Liver (tissue), 9 donors: ENCODE measurements around the gene STOML2. TPM values are rescaled to one million over a fixed set of nuclear protein-coding genes. Genes with fewer than 3 reads are reported as not detected.
A peak's percentile ranks its signal among the peaks of the same experiment; 100 is the strongest.

Source experiments
- DNase-seq: peaks from one replicate; pipeline ENCODE4 v3.0.0-alpha.2; 2017; ENCODE audit warnings: low spot score
- H3K27ac ChIP-seq, 2 donors: one replicate each; pipeline ENCODE4 v1.7.0; 2013; ENCODE audit warnings: inconsistent platforms in 2 of 2, low read length in 2 of 2, control low read depth in 1 of 2, low read depth in 1 of 2, mild to moderate bottlenecking in 1 of 2
- H3K27me3 ChIP-seq, 4 donors: one replicate each; pipeline versions ENCODE4 v1.6.1 to v1.7.0; 2013; ENCODE audit warnings: low read length in 3 of 4, inconsistent platforms in 1 of 4, mild to moderate bottlenecking in 1 of 4, moderate library complexity in 1 of 4; ENCODE audit not compliant: control insufficient read depth in 4 of 4, insufficient read depth in 4 of 4
- H3K36me3 ChIP-seq, 4 donors: one replicate each; pipeline versions ENCODE4 v1.6.1 to v1.7.0; 2013; ENCODE audit warnings: low read length in 3 of 4, mild to moderate bottlenecking in 3 of 4, low read depth in 1 of 4, moderate library complexity in 1 of 4; ENCODE audit not compliant: control insufficient read depth in 4 of 4, insufficient read depth in 3 of 4
- H3K4me1 ChIP-seq, 4 donors: one replicate each; pipeline versions ENCODE4 v1.6.1 to v1.7.0; 2013; ENCODE audit warnings: low read length in 3 of 4, mild to moderate bottlenecking in 3 of 4, moderate library complexity in 1 of 4; ENCODE audit not compliant: control insufficient read depth in 4 of 4, insufficient read depth in 4 of 4
- H3K4me3 ChIP-seq, 3 donors: one replicate each; pipeline versions ENCODE4 v1.6.1 to v1.7.0; 2013; ENCODE audit warnings: low read length in 3 of 3, control low read depth in 1 of 3, low read depth in 1 of 3, mild to moderate bottlenecking in 1 of 3
- H3K9ac ChIP-seq, 2 donors: one replicate each; pipeline ENCODE4 v1.7.0; 2013; ENCODE audit warnings: low read length in 2 of 2, mild to moderate bottlenecking in 2 of 2, moderate library complexity in 2 of 2, control low read depth in 1 of 2, low read depth in 1 of 2
- H3K9me3 ChIP-seq, 4 donors: one replicate each; pipeline versions ENCODE4 v1.6.1 to v1.7.0; 2013; ENCODE audit warnings: low read length in 3 of 4; ENCODE audit not compliant: control insufficient read depth in 4 of 4
- CTCF ChIP-seq: fragments of 150-350 bp; IDR thresholded peaks from 2 replicates; pipeline ENCODE4 v1.5.1; 2017; ENCODE audit warnings: improper control_type of control experiment, low read depth, low read length; ENCODE audit not compliant: missing input control
- EGR1 ChIP-seq, 2 donors: IDR thresholded peaks; 2 replicates each; pipeline ENCODE4 v1.6.1; 2016 to 2018; ENCODE audit warnings: antibody characterized with exemption in 2 of 2, low read depth in 2 of 2
- FOXA1 ChIP-seq: IDR thresholded peaks from 2 replicates; pipeline ENCODE4 v1.6.1; 2016; ENCODE audit warnings: antibody characterized with exemption
- FOXA2 ChIP-seq: IDR thresholded peaks from 2 replicates; pipeline ENCODE4 v1.6.1; 2016; ENCODE audit warnings: antibody characterized with exemption
- GABPA ChIP-seq, 2 donors: IDR thresholded peaks in 1 of 2; conservative IDR thresholded peaks in 1 of 2; 2 replicates each; pipeline ENCODE4 v1.6.1; 2016; ENCODE audit warnings: antibody characterized with exemption in 2 of 2, mild to moderate bottlenecking in 1 of 2, moderate library complexity in 1 of 2
- HNF4A ChIP-seq, 2 donors: conservative IDR thresholded peaks; 2 replicates each; pipeline ENCODE4 v1.6.1; 2016; ENCODE audit warnings: antibody characterized with exemption in 2 of 2, mild to moderate bottlenecking in 2 of 2
- JUND ChIP-seq, 2 donors: IDR thresholded peaks; 2 replicates each; pipeline ENCODE4 v1.6.1; 2016; ENCODE audit warnings: antibody characterized with exemption in 2 of 2
- MAX ChIP-seq: IDR thresholded peaks from 2 replicates; pipeline ENCODE4 v1.6.1; 2016; ENCODE audit warnings: antibody characterized with exemption
- NR2F2 ChIP-seq: IDR thresholded peaks from 2 replicates; pipeline ENCODE4 v1.6.1; 2016; ENCODE audit warnings: antibody characterized with exemption
- RAD21 ChIP-seq, 2 donors: IDR thresholded peaks; 2 replicates each; pipeline ENCODE4 v1.6.1; 2016; ENCODE audit warnings: antibody characterized with exemption in 2 of 2, mild to moderate bottlenecking in 2 of 2
- RXRA ChIP-seq, 2 donors: IDR thresholded peaks; 2 replicates each; pipeline ENCODE4 v1.6.1; 2017 to 2018; ENCODE audit warnings: antibody characterized with exemption in 2 of 2, mild to moderate bottlenecking in 1 of 2
- SP1 ChIP-seq: IDR thresholded peaks from 2 replicates; pipeline ENCODE4 v1.6.1; 2018; ENCODE audit warnings: antibody characterized with exemption, mild to moderate bottlenecking
- TAF1 ChIP-seq: conservative IDR thresholded peaks from 2 replicates; pipeline ENCODE4 v1.6.1; 2016; ENCODE audit warnings: antibody characterized with exemption, mild to moderate bottlenecking
- WGBS: extraction: QIAGEN DNeasy Blood & Tissue Kit; methylation state at CpG from one replicate; pipeline ENCODE4 v1.1.7; 2013; 5-methylcytosine and 5-hydroxymethylcytosine counted together
- polyA plus RNA-seq, 2 donors: library from polyadenylated mRNA; stranded (reverse) in 1 of 2; unstranded in 1 of 2; fragments of 200-250 nt in 1 of 2; fragments of >200 nt in 1 of 2; fragmentation: Nextera tagmentation in 1 of 2; extraction: Ambion mirVana in 1 of 2; gene quantifications; one replicate each; pipeline versions ENCODE4 v1.2.1 to v1.2.3, GENCODE V29; 2013 to 2015
- total RNA-seq, 2 donors: library from RNA; depleted of rRNA; stranded (reverse); fragments of >200 nt; gene quantifications; one replicate each; pipeline ENCODE4 v1.2.3, GENCODE V29; 2014
- TF ChIP-seq, protein P1 (sequence below): IDR thresholded peaks from 2 replicates; pipeline ENCODE4 v1.6.1; 2016; ENCODE audit warnings: antibody characterized with exemption, mild to moderate bottlenecking
- TF ChIP-seq, protein P2 (sequence below): IDR thresholded peaks from 2 replicates; pipeline ENCODE4 v1.6.1; 2016; ENCODE audit warnings: antibody characterized with exemption
- TF ChIP-seq, protein P3 (sequence below): IDR thresholded peaks from 2 replicates; pipeline ENCODE4 v1.6.1; 2016; ENCODE audit warnings: antibody characterized with exemption
- donor health status: healthy.
- donor health status: healthy.
- donor health status: healthy.
- donor health status: healthy.
- donor health status: healthy.

STOML2 gene
- total and polyA plus RNA-seq, 4 donors: 77.8 to 96.8 (median 81.5) TPM

DNA sequence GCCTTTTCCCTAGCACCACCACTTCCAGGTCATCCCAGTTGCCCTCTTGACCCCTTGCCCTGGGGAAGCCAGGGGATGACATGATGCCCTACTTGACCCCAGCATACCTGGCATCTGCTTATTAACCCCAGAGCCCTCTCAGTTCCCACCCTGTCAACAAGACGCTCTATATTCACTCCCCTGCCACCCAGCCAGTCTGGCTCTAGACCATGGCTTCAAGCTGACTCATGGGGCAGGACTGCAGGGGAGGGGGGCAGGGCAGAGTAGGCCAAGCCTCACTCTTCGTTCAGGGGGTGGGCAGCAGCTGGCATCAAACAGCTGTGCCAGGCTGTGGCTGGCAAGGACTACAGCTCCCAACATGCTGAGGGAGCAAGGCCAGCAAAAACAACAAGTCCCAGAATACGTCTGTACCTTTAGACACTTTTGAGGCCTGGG lies 7.4 kb upstream of the STOML2 start:
- H3K4me3 ChIP-seq: peak overlapping the region in 1 of 3 donors; percentile 80
- H3K4me1 ChIP-seq: peaks cover 19 to 53% (median 40%) of the 10 kb centered on the region in 4 donors
- H3K27me3 ChIP-seq: no peaks in the 10 kb centered on the region
- peaks cover 6 to 28% (median 13%) of the 10 kb centered on the region in 4 donors for H3K36me3 ChIP-seq
- peak; percentile 70 for DNase-seq
- no peak overlapping the region for H3K27ac ChIP-seq
- peak overlapping the region; percentile 62 to 81 for H3K9ac ChIP-seq
- WGBS: 41% methylated on average over 3 of the region's 3 CpGs
- H3K9me3 ChIP-seq: no peaks in the 10 kb centered on the region
- TF ChIP-seq, protein P1, sequence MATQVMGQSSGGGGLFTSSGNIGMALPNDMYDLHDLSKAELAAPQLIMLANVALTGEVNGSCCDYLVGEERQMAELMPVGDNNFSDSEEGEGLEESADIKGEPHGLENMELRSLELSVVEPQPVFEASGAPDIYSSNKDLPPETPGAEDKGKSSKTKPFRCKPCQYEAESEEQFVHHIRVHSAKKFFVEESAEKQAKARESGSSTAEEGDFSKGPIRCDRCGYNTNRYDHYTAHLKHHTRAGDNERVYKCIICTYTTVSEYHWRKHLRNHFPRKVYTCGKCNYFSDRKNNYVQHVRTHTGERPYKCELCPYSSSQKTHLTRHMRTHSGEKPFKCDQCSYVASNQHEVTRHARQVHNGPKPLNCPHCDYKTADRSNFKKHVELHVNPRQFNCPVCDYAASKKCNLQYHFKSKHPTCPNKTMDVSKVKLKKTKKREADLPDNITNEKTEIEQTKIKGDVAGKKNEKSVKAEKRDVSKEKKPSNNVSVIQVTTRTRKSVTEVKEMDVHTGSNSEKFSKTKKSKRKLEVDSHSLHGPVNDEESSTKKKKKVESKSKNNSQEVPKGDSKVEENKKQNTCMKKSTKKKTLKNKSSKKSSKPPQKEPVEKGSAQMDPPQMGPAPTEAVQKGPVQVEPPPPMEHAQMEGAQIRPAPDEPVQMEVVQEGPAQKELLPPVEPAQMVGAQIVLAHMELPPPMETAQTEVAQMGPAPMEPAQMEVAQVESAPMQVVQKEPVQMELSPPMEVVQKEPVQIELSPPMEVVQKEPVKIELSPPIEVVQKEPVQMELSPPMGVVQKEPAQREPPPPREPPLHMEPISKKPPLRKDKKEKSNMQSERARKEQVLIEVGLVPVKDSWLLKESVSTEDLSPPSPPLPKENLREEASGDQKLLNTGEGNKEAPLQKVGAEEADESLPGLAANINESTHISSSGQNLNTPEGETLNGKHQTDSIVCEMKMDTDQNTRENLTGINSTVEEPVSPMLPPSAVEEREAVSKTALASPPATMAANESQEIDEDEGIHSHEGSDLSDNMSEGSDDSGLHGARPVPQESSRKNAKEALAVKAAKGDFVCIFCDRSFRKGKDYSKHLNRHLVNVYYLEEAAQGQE: no peak
- TF ChIP-seq SP1 (no peak), NR2F2 (peak; percentile 30), TAF1 (no peak), RXRA (IDR thresholded peaks at IDR 0.05) (peak in 1 of 2 donors; percentile 51)
- TF ChIP-seq, protein P2, sequence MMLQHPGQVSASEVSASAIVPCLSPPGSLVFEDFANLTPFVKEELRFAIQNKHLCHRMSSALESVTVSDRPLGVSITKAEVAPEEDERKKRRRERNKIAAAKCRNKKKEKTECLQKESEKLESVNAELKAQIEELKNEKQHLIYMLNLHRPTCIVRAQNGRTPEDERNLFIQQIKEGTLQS: no peak
- TF ChIP-seq, protein P3, sequence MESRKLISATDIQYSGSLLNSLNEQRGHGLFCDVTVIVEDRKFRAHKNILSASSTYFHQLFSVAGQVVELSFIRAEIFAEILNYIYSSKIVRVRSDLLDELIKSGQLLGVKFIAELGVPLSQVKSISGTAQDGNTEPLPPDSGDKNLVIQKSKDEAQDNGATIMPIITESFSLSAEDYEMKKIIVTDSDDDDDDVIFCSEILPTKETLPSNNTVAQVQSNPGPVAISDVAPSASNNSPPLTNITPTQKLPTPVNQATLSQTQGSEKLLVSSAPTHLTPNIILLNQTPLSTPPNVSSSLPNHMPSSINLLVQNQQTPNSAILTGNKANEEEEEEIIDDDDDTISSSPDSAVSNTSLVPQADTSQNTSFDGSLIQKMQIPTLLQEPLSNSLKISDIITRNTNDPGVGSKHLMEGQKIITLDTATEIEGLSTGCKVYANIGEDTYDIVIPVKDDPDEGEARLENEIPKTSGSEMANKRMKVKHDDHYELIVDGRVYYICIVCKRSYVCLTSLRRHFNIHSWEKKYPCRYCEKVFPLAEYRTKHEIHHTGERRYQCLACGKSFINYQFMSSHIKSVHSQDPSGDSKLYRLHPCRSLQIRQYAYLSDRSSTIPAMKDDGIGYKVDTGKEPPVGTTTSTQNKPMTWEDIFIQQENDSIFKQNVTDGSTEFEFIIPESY: no peak

DNA sequence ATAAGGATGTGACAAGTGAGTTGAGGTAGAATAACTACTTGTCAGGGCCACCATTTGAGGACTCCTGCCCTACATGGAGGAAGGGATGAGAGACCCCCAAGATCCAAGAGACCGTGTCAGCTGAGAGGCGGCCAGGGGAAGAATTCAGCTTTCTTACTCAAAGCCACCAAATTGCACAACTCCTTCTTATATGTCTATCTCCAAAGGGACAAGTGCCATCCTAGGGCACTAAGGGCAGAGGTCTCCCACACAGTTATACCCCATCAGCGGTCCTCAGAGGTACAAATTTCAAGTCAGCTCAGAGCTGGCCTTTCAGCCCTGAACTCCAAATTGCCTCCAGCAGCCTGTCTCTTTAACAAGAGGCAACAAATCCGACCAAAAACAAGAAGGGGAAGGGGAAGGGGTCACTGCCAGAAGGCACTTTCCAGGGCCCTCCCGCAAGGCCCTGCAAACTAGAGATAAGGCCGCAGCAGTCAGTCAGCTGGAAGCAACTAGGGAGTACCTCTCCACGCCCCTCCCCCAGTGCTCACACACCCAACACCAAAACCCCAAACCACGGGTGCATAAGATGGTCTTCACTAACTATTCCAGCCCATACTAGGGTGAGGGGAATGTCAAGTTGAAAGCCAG lies 6.1 kb upstream of the STOML2 start:
- Histone ChIP-seq H3K4me3 (no peak overlapping the region), H3K9ac (no peak overlapping the region), H3K36me3 (peaks cover 6 to 36% (median 13%) of the 10 kb centered on the region in 4 donors), H3K4me1 (peaks cover 15 to 40% (median 31%) of the 10 kb centered on the region in 4 donors), H3K9me3 (no peaks in the 10 kb centered on the region), H3K27ac (no peak overlapping the region), H3K27me3 (no peaks in the 10 kb centered on the region)
- 65% methylated on average over 8 of the region's 8 CpGs for whole genome bisulfite sequencing
- DNase-seq: peak; percentile 86
- TF ChIP-seq FOXA2 (no peak), FOXA1 (no peak), HNF4A (conservative IDR thresholded peaks at IDR 0.05) (no peak), EGR1 (IDR thresholded peaks at IDR 0.05; ENCODE audit: low read depth in 2 of 2) (no peak), TAF1 (no peak), GABPA (IDR thresholded peaks at IDR 0.05 in 1 of 2, conservative IDR thresholded peaks at IDR 0.05 in 1 of 2) (no peak), JUND (IDR thresholded peaks at IDR 0.05) (no peak), NR2F2 (no peak), MAX (no peak), SP1 (no peak), RAD21 (IDR thresholded peaks at IDR 0.05) (no peak), RXRA (IDR thresholded peaks at IDR 0.05) (no peak), CTCF (no peak)
- TF ChIP-seq, protein P2: no peak
- TF ChIP-seq, protein P3: no peak
- TF ChIP-seq, protein P1: no peak
